HG02885 (cell line): ENCODE measurements around the gene IPO13.

Source experiments
- ATAC-seq: cut with Tn5 transposase; IDR thresholded peaks from one replicate; pipeline ENCODE4 v1.9.1; 2021; ENCODE audit warnings: mild to moderate bottlenecking; ENCODE audit not compliant: unreplicated experiment, poor library complexity

The IPO13 gene

DNA sequence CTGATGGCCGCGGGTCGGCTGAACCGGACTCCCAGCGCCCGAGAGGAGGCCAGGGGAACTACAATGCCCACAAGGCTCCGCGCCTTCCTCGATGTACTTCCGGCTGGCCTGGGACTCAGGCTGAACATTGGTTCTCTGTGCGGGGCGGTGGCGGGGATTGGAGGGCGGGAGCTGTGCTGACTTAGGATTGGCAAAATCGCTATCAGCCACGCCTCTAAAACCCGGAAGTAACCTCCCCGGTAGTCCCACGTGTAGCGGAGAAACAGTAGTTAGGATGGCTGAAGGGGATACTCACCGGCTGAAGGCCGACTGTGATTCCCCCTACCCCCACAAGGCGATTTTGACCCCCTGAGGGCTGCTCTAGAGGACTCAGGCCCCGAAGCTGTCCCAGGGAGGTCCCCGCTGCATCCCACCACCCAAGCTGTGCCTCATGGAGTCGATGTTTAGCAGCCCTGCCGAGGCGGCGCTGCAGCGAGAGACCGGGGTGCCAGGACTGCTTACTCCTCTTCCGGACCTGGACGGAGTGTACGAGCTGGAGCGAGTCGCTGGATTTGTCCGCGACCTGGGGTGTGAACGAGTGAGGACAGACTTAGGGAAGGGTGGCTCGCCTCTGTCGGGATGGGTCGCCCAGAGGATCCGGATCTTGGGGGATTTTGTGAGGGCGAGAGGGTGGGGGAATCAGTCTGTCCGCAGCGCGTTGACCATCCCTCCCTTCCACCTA lies 23.2 kb downstream of the IPO13 start, which contains the start of gene DPH2:
Gene DPH2 (plus strand): TSS at position 265 of the 721 bp plus-strand sequence. CDS start 166 bp downstream, at position 431.
- peak; percentile 90 for ATAC-seq

DNA sequence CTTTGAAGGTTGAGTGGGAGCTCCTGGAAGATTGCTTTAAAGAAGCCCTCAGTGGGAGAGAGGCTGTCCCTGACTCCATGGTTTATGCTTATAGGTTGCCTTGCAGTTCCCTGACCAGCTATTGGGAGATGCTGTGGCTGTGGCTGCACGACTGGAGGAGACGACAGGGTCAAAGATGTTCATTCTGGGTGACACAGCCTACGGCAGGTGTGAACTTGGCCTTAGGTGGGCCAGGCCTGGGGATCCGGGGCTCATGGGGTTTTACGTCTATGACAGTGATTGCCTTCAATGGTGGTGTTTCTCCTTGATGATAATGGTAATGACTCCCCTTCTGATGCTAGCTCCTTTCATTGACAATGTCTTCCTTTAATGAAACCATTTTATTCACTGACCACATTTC lies 23.8 kb downstream of the IPO13 start:
- ATAC-seq = no peak

DNA sequence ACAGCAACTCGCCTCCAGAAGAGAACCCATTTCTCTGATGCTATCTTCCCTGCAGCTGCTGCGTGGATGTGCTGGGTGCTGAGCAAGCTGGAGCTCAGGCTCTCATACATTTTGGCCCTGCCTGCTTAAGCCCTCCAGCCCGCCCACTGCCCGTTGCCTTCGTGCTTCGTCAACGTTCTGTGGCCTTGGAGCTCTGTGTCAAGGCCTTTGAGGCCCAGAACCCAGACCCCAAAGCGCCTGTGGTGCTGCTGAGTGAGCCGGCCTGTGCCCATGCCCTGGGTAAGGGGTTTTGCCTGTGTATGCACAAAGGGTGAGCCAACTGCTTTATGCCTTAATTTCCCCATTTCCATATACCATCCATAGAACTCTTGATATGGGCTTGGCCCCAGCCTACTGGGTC lies 24.2 kb downstream of the IPO13 start:
- ATAC-seq = no peak

DNA sequence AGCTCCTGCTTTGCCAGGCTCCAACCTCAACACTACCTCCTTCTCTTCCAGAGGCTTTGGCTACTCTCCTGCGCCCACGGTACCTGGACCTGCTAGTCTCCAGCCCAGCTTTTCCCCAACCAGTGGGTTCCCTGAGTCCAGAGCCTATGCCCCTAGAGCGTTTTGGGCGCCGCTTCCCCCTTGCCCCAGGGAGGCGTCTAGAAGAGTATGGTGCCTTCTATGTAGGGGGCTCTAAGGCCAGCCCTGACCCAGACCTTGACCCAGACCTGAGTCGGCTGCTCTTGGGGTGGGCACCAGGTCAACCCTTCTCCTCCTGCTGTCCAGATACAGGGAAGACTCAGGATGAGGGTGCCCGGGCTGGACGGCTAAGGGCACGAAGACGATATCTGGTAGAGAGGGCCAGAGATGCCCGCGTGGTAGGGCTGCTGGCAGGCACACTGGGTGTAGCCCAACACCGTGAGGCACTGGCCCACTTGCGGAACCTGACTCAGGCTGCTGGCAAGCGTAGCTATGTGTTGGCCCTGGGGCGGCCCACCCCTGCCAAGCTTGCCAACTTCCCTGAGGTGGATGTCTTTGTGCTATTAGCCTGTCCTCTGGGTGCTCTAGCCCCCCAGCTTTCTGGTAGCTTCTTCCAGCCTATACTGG lies 24.7 kb downstream of the IPO13 start:
- ATAC-seq = no peak

DNA sequence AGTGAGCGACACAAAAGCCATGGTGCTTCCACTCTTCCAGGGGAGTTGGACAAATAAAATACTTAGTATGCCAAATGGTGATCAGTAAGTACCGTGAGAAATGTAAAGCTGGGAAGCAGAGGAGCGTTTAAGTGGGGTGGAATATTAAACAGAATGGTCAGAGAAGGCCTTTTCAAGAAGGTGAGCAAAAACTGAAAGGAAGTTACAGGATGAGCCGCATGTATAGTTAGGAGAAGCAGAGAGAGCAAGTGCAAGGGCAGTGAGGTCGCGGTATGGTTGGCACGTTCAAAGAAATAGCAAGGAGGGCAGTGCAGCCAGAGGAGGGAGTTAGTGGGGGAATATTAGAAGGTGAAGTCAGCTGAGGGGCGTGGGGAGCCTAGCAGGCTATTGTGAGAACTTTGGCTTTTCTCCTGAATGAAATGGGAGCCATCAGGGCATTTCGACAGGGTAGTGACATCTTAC lies 27.3 kb downstream of the IPO13 start:
- ATAC-seq = no peak

DNA sequence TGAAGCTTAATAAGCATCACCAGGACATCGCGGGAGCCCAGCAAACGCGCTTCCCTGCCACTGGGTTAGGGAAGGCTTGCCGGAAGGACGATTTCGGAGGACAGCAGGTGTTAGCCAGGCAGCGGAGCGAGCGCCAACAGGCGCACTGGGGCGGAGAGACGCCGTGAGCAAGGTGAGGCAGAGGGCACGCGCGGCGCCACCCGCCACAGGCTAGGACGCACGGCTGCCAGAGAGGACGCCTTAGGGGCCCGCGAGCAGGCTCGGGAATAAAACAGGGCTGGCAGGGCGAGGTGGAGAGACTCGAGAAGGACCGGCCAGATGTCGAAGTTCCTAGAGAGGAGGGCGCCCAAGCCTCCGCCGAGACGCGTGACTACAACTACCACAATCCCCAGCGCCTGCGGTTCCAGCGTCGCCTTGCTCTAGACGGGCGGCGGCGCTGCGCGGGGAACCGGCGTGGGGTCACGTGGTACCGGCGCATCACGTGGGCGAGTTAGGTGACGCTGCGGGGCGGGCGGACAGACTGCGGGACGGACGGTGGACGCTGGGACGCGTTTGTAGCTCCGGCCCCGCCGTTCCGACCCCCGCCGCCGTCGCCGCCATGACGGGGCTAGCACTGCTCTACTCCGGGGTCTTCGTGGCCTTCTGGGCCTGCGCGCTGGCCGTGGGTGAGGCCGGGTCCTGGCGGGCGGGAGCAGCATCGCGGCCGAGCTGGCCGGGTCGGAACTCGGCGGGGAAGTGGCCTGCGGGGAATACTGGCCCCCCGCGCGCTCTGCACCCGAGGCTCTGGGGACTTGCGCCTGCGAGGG lies 27.9 kb downstream of the IPO13 start, which contains the start of gene ATP6V0B:
Gene ATP6V0B (plus strand): TSS at position 518 of the 806 bp plus-strand sequence. CDS start 81 bp downstream, at position 599.
- ATAC-seq = peak; percentile 69

DNA sequence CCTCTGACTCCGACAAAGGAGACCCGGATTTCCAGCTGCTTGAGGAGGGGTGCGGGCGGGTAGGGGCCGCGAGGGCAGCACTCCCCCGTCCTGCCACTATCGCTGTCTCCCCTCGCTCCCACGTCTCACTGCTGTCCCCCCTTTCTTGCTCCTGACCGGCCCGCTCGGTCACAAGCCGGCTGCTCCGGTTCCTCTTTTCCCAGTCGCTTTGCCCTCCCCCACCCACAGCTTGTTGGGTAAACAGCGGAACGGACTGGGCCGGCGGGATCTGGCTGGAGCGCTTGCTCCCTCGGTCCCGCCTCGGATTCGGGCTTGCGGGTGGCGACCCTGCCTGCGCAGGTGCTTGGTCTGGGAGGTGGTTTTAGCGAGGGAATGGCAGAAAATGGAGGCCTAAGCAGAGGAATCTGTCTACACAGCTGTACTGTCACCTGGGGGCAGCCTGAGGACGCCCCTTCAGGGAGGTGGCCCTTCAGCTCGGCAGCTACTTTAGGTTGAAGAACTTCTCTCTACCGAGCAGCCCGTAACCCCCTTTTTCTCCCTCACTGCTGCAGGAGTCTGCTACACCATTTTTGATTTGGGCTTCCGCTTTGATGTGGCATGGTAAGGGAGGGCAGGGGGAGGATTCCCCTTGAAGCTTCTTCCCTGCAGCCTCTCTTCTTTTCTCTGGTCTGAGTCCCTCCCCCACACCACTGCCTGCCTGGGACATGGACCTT lies 28.7 kb downstream of the IPO13 start:
- ATAC-seq = peak; percentile 4

DNA sequence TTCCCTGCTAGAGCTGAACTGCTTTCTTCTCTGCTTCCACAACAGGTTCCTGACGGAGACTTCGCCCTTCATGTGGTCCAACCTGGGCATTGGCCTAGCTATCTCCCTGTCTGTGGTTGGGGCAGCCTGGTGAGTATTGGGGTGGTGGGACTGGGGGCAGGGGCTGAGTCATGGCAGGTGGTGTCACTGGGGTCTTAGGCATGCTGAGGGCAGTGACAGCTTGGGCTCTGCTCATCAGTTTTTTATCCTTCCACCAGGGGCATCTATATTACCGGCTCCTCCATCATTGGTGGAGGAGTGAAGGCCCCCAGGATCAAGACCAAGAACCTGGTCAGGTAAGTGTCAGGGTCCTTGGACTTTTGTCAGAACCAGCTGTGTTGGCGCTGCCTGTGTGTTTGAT lies 29.3 kb downstream of the IPO13 start:
- no peak for ATAC-seq

DNA sequence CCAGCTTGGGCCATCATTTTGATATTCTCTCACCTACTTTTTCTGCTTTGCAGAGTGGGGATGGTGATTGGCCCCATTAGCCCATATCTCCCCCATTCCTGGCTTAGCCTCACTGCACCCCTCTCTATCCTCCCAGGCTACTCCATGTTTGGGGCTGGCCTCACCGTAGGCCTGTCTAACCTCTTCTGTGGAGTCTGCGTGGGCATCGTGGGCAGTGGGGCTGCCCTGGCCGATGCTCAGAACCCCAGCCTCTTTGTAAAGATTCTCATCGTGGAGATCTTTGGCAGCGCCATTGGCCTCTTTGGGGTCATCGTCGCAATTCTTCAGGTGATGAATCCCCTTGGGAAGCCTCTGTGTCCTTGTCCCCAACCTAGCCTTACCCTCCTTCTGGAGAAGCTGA lies 30.1 kb downstream of the IPO13 start:
- no peak for ATAC-seq

DNA sequence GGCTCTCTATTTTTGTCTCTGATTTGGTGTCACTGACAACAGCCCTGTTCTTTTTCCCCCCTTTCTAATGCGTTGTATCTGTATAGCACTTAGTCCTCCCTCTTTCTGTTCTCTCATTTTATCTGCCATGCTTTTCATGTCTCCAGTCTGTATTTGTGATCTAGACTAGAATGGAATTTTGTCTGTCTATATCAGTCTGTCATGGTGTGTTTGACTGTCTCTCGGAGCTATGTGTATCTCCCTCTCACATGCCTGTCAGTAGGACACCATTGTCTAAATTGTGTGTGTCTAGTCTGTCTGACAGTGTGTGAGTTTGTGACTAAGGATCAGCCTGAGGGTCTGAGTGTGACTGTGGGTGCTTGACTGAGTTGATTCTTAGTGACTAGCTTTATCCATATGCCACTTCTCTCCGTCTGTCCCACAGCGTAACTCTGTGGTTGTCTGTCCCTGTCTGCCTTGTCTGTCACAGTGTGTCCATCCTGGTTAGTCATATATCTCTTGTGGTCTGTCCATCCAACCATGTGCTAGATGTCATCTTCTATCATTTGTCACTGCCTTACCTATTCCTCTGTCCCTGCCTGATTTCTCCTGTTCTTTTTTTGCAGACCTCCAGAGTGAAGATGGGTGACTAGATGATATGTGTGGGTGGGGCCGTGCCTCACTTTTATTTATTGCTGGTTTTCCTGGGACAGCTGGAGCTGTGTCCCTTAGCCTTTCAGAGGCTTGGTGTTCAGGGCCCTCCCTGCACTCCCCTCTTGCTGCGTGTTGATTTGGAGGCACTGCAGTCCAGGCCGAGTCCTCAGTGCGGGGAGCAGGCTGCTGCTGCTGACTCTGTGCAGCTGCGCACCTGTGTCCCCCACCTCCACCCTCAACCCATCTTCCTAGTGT lies 30.9 kb downstream of the IPO13 start:
- no peak for ATAC-seq

DNA sequence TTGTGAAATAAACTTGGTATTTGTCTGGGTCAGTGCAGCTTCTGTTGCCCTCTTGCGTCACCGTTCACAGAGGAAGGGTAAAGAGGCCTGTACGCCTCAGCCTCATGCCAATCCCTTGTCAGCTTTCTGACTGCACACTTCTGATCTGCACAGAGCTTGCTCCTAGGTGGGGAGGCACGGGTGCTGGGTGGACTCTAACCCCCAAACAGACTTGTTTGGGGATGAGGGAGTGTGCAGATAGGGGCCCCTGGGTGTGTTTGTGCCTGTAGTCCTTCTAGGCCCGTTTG lies 31.5 kb downstream of the IPO13 start:
- no peak for ATAC-seq

DNA sequence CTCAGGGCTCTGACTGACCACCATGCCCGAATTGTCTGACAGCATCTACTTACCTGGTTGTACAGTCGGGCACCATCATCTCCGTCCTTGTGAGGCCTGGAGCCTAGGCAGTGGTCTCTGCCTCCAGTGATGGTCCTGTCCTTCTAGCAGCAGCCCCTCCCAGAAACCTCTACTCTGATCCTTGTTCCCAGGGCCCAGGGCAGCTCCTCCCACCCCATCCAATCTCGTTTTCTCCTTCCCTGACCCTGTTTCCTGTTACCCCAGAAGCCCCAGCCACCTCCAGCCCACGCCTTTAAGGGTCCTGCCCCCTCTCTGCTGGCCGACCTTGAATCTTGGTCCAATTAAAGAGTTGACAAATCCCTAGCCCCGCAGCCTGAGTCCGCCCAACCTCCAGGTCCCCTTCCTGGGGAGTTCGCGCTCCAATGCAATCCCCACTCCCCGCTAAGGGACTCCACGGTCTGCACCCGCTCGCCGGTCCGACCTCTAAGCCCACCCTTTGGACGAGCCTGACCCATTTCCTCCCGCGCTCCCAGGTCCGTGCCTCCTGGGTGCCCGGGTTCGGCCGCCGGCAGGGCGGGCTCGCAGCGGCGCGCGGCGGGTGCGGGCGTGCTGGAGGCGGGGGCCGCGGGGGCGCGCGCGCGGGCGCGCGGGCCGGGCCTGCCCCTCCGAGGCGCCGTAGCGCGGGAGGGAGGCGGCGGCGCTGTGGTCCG lies 32.0 kb downstream of the IPO13 start, which contains the start of gene B4GALT2:
Gene B4GALT2 (plus strand): TSS at position 660 of the 710 bp plus-strand sequence. CDS start 1,951 bp downstream, outside the sequence.
- peak; percentile 31 for ATAC-seq

DNA sequence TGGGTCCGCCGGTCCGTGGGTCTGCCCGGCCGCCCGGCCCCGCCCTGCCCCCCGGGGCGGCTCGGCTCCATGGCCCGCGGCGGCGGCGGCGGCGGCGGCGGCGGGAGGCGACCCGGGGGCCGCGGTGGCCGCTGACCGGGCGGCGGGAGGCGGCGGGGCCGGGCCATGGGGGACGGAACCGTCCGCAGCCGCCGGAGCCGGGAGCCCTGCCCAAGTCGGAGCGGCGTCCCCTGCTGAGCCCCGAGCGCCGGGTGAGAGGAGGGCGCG lies 32.4 kb downstream of the IPO13 start:
- no peak for ATAC-seq

DNA sequence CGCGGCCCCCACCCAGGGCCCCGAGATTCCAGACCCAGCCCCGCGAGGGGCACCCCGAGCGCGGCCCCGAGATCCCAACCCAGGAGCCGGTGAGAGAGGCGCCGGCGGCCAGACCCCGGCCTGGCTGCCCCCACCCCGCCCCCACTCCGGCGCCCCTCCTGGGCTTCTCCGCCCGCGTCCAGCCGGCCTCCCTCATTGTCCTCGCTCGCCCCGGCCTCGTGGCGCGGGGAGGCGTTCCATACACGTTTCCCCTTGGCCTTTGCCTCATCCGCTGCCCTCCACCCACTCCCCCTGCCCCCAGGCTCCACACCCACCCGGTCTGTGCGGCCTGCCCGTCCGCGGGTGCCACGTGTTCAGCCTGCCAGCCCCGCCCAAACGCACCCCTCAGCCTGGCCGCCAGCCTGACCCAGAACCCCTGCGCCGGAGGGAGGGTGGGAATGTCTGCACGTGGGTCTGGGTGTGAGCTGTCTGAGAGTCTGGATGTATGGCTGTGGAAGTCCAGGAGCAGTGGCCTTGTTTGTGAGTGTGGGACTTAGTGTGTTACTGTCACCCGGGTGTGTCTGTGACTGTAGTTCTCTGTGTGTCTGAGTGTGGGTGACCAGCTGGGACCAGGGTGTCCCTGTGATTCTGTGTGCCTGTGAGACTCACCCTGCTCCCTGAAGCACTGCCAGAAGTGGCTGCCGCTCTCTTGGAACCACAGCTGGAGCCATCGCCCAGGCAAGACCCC lies 32.9 kb downstream of the IPO13 start:
- no peak for ATAC-seq

DNA sequence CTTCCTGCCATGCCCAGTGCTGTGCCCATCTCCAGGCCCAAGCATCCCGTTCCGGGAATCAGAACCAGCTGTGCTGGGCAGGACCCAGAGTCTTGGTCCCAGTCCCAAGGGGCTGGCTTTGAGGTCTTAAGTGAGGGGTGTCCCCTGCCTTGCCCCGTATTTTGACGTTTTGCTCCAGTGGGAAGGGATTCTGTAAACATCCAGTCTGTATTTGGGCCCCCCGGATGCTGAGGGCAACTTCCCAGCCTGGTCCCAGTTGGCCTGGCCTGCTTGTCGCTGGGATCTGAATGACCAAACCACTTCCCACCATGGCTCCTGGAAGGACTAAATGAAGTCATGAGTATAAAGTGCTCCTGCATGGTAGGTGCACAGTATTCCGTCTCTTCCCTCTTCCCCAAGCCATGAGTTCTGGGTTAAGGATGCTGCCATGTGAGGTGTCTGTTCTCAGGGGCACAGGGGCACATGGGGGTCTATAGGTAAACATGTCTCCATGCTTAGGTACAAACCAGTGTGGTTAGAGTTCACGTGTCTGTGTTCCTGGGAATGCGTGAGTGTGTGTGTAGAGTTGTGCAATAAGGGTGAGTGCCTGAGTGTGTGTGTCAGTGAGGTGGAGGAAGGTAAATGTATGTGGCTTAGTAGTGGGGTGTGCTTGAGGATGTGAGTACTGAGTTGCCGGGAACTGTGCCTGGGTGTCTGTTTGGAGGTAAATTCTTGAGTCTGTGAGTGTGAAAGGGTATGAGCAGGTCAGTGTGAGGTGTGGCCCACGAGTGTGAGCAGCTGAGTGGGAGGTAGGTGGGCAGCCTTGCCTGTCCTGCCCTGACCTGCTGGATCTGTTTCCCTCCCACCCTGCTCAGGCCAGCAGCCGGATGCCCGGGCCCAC lies 33.7 kb downstream of the IPO13 start:
- no peak for ATAC-seq

DNA sequence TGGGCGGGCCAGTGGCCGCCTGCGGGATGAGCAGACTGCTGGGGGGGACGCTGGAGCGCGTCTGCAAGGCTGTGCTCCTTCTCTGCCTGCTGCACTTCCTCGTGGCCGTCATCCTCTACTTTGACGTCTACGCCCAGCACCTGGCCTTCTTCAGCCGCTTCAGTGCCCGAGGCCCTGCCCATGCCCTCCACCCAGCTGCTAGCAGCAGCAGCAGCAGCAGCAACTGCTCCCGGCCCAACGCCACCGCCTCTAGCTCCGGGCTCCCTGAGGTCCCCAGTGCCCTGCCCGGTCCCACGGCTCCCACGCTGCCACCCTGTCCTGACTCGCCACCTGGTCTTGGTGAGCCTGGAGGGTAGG lies 34.4 kb downstream of the IPO13 start:
- no peak for ATAC-seq

DNA sequence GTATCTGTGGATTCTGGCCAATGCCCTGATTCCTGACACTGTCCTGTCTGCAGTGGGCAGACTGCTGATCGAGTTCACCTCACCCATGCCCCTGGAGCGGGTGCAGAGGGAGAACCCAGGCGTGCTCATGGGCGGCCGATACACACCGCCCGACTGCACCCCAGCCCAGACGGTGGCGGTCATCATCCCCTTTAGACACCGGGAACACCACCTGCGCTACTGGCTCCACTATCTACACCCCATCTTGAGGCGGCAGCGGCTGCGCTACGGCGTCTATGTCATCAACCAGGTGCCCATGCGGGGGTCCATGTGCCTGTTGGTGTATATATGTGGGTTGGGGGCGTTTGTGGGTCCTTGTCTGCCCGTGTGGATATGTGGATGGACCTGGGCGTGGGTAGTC lies 34.9 kb downstream of the IPO13 start:
- no peak for ATAC-seq

DNA sequence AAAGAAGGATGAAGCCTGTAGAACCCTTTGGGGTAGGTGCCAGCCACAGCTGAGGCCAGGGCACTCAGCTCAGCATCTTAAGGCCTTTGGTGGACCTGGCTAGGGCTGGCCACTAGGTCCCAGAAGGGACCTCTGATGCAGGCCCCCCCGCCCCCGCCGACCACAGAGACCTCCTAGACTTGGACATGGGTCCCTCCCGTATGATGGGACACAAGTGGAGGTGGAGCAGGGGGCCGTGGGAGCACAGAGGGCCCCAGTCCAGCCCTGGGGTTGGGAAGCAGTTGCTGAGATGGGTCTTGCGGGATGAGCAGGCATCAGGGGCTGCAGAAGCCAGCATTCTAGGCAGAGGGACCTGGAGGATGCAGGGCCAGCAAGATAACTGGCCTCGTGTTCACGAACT lies 35.5 kb downstream of the IPO13 start:
- ATAC-seq = no peak
